ENCODE measurements around the gene CCDC17. TPM values are rescaled to one million over a fixed set of nuclear protein-coding genes. Genes with fewer than 3 reads are reported as not detected.
A peak's percentile ranks its signal among the peaks of the same experiment; 100 is the strongest.

Gene CCDC17
- 0.87 and 1.0 TPM in 2 replicates for total RNA-seq (2012; rRNA removed)

DNA sequence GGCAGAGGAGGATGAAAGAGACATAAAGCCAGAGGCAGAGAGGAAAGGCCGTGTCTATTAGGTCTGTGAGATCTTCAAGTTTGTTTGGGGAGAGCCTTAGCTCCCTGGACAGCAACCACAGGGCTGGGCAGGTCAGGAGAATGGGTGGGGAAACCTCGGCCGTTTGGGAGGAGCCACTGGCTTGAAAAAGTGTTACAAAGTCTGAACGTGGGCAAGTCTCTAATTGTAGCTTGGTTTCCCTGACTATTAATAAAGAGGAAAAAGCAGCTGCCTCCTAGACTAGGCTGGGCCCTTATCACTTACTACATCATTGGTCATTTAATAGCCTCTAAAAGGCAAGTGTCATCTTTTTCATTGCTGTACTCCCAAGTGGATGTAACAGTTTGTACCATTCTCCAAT lies at the start of gene CCDC17:
CCDC17 (minus strand) TSS at position 83 of the 400 bp plus-strand sequence. CDS start 145 bp downstream, outside the sequence.
- Histone ChIP-seq H3K27me3 (ENCODE audit: control insufficient read depth, insufficient read depth, low read length) (no peaks in the 10 kb centered on the region), H3K4me1 (ENCODE audit: control insufficient read depth, insufficient read depth, low read length) (no peaks in the 10 kb centered on the region), H3K4me3 (ENCODE audit: low read length) (no peak within 1 kb of the TSS), H3K9me3 (replicated peaks; ENCODE audit: low read length) (no peaks in the 10 kb centered on the region), H3K36me3 (ENCODE audit: insufficient read depth, low read length) (peaks cover 50% of the 10 kb centered on the region), H3K9ac (ENCODE audit: low read depth, low read length) (no peak within 1 kb of the TSS), H3K4me2 (ENCODE audit: low read length) (no peak within 1 kb of the TSS)

DNA sequence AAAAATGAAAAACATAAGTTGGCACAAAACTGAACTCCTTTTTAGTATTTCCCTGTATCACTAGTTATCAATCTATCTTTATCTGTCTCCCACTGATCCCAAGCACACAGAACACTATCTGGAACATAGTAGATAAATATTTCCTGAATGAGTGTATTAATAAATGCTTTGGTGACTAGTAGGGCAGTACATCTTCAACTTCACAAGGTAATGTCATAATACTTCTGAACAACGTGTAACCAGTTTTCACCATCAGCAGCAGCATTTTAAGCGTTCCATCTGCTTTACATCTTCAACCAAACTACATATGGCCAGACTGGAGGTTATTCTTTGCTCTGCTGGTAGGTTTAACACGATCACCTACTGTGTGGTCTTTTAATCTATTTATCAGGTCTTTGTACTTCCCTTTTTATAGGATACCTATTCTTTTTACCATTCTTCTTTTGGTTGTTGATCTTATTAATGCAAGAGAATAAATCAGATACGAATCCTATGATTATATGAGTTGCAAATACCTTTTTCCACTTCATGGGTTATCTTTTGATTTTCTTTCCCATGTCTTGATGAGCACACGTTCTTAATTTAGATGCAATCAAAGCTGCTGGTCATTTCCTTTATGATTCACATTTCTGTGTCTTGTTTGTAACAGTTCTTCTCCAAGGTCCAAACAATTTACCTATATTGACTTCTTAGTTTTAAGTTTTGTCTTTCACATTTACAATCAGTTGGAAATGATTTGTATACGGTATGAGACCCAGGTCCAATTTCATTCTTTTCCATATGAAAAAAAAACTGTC lies 46.2 kb upstream of the CCDC17 start:
- peak overlapping the region; percentile 43 for H3K4me2 ChIP-seq (ENCODE audit: low read length)
- no peaks in the 10 kb centered on the region for H3K27me3 ChIP-seq (ENCODE audit: control insufficient read depth, insufficient read depth, low read length)
- peaks cover 20% of the 10 kb centered on the region for H3K4me1 ChIP-seq (ENCODE audit: control insufficient read depth, insufficient read depth, low read length)
- no peak overlapping the region for H3K9ac ChIP-seq (ENCODE audit: low read depth, low read length)
- no peak overlapping the region for H3K4me3 ChIP-seq (ENCODE audit: low read length)
- no peaks in the 10 kb centered on the region for H3K9me3 ChIP-seq (replicated peaks; ENCODE audit: low read length)
- no peaks in the 10 kb centered on the region for H3K36me3 ChIP-seq (ENCODE audit: insufficient read depth, low read length)

DNA sequence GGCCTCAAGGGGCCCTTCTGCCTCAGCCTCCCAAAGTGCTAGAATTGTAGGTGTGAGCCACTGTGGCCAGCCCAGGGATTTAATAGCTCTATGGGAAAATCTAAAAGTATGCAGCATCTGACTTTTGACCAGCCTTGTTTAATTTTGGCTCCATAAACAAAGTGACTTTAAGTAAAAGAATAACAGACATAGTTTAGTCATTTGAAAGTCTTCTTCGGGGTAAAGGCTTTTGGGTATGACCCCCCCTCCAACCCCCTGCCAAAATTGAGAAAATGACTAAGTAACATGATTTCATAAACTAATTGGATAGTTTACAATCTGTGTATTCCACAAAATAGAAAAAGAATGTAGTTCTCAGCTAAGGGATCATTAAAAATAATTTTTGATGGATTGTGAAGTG lies 45.5 kb upstream of the CCDC17 start:
- H3K36me3 ChIP-seq (ENCODE audit: insufficient read depth, low read length) = no peaks in the 10 kb centered on the region
- peak overlapping the region; percentile 43 for H3K4me2 ChIP-seq (ENCODE audit: low read length)
- no peak overlapping the region for H3K9ac ChIP-seq (ENCODE audit: low read depth, low read length)
- H3K4me1 ChIP-seq (ENCODE audit: control insufficient read depth, insufficient read depth, low read length) = peaks cover 20% of the 10 kb centered on the region
- H3K27me3 ChIP-seq (ENCODE audit: control insufficient read depth, insufficient read depth, low read length) = no peaks in the 10 kb centered on the region
- H3K9me3 ChIP-seq (replicated peaks; ENCODE audit: low read length) = no peaks in the 10 kb centered on the region
- H3K4me3 ChIP-seq (ENCODE audit: low read length) = no peak overlapping the region

DNA sequence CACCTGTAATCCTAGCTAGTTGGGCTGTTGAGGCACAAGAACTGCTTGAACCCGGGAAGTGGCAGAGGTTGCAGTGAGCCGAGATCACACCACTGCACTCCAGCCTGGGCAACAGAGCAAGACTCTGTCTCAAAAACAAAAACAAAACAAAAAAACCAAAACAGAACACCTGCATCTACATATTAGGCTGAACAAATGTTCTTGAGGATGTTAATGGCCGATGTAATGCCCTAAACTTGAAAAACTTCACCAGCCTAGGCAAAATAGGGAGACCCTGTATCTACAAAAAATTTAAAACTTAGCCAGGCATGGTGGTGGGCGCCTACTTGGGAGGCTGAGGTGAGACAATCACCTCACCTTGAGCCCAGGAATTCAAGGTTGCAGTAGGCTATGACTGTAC lies 44.7 kb upstream of the CCDC17 start:
- Histone ChIP-seq H3K36me3 (ENCODE audit: insufficient read depth, low read length) (no peaks in the 10 kb centered on the region), H3K4me1 (ENCODE audit: control insufficient read depth, insufficient read depth, low read length) (peaks cover 20% of the 10 kb centered on the region), H3K4me2 (ENCODE audit: low read length) (no peak overlapping the region), H3K9ac (ENCODE audit: low read depth, low read length) (no peak overlapping the region), H3K9me3 (replicated peaks; ENCODE audit: low read length) (no peaks in the 10 kb centered on the region), H3K4me3 (ENCODE audit: low read length) (no peak overlapping the region), H3K27me3 (ENCODE audit: control insufficient read depth, insufficient read depth, low read length) (no peaks in the 10 kb centered on the region)

DNA sequence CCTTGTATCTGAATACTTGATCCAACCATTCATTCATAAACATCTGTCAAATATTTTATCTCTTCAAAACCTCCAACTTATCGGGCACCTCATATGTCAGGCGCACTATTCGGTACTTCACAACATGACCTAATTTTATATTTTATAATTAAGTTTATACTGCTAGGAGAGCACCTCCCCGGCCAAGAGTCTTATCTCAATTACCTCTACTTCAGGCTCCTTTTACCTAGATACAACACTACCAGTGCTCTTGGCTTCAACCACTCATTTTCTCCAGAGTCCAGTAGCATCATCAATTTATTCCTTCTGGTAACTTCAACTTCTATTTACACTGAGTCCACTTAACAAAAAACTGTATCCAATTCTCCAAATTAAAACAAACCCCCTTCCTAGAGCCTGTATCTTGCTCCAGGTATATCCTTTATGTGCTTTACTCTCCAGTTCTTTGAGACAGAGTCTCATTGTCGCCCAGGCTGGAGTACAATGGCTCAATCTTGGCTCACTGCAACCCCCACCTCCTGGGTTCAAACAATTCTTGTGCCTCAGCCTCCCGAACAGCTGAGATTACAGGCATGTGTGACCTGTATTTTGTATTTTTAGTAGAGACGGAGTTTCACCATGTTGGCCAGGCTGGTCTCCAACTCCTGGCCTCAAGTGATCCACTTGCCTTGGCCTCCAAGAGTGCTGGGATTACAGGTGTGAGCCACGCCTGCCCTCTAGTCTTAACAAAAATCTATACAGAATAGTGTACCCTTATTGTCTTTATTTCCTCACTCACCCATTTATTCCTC lies 43.7 kb upstream of the CCDC17 start:
- Histone ChIP-seq H3K4me2 (ENCODE audit: low read length) (no peak overlapping the region), H3K4me3 (ENCODE audit: low read length) (no peak overlapping the region), H3K9ac (ENCODE audit: low read depth, low read length) (no peak overlapping the region), H3K27me3 (ENCODE audit: control insufficient read depth, insufficient read depth, low read length) (no peaks in the 10 kb centered on the region), H3K9me3 (replicated peaks; ENCODE audit: low read length) (no peaks in the 10 kb centered on the region), H3K36me3 (ENCODE audit: insufficient read depth, low read length) (peaks cover 1% of the 10 kb centered on the region), H3K4me1 (ENCODE audit: control insufficient read depth, insufficient read depth, low read length) (peaks cover 20% of the 10 kb centered on the region)

DNA sequence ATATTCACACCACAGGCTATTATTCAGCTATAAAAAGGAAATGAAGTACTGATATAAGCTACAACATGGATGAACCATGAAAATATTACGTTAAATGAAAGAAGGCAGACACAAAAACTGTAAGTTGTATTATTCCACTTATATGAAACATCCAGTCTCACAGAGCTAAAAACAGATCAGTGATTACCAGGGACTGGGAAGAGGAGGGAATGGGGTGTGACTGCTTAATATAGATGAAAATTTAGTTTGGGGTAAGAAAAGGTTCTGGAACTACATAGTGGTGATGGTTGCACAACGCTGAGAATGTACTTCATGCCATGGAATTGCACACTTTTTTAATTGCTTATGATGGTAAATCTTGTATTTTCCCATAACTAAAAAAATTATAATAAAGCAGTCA lies 43.0 kb upstream of the CCDC17 start:
- H3K9me3 ChIP-seq (replicated peaks; ENCODE audit: low read length) = no peaks in the 10 kb centered on the region
- H3K36me3 ChIP-seq (ENCODE audit: insufficient read depth, low read length) = peaks cover 4% of the 10 kb centered on the region
- no peak overlapping the region for H3K4me3 ChIP-seq (ENCODE audit: low read length)
- no peak overlapping the region for H3K9ac ChIP-seq (ENCODE audit: low read depth, low read length)
- no peaks in the 10 kb centered on the region for H3K27me3 ChIP-seq (ENCODE audit: control insufficient read depth, insufficient read depth, low read length)
- H3K4me2 ChIP-seq (ENCODE audit: low read length) = no peak overlapping the region
- peaks cover 20% of the 10 kb centered on the region for H3K4me1 ChIP-seq (ENCODE audit: control insufficient read depth, insufficient read depth, low read length)

DNA sequence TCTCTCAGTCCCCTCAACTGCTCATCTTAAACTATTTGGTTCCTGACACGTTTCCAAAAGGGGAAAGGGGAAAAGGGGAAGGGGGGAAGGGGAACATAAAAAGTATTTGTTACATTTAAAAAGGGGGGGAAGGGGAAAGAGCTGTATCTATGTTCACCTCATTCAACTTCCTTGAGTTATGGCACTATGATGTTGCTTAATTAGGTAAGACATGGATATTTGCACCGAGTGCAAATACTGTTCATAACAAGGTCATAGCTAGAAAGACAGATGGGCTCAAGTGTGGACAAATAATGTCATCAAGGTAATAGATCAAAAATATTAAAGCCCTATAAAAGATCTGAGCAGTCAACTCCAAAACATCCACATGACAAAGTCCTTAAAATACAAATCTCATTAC lies 36.5 kb upstream of the CCDC17 start:
- no peak overlapping the region for H3K4me2 ChIP-seq (ENCODE audit: low read length)
- peaks cover under 1% of the 10 kb centered on the region for H3K4me1 ChIP-seq (ENCODE audit: control insufficient read depth, insufficient read depth, low read length)
- no peak overlapping the region for H3K9ac ChIP-seq (ENCODE audit: low read depth, low read length)
- no peak overlapping the region for H3K4me3 ChIP-seq (ENCODE audit: low read length)
- no peaks in the 10 kb centered on the region for H3K9me3 ChIP-seq (replicated peaks; ENCODE audit: low read length)
- peaks cover 54% of the 10 kb centered on the region for H3K36me3 ChIP-seq (ENCODE audit: insufficient read depth, low read length)
- H3K27me3 ChIP-seq (ENCODE audit: control insufficient read depth, insufficient read depth, low read length) = no peaks in the 10 kb centered on the region

DNA sequence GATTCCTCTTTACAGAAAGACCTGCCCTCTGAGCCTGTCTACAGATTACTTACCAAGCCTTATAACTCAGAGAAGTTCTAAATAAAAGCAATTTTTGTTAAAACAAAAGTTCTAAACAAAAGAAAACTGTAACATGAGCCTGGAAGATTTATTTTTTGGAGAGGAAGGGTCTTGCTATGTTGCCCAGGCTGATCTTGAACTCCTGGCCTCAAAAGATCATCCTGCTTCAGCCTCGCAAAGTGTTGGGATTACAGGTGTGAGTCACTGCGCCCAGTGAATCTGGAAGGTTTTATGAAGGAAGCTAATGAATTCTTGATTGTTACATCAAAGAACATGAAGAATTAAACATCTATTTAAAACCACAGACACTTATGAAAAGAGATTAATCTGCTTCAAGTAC lies 35.4 kb upstream of the CCDC17 start:
- Histone ChIP-seq H3K4me1 (ENCODE audit: control insufficient read depth, insufficient read depth, low read length) (peaks cover 10% of the 10 kb centered on the region), H3K4me3 (ENCODE audit: low read length) (no peak overlapping the region), H3K9me3 (replicated peaks; ENCODE audit: low read length) (no peaks in the 10 kb centered on the region), H3K36me3 (ENCODE audit: insufficient read depth, low read length) (peaks cover 65% of the 10 kb centered on the region), H3K27me3 (ENCODE audit: control insufficient read depth, insufficient read depth, low read length) (no peaks in the 10 kb centered on the region), H3K4me2 (ENCODE audit: low read length) (no peak overlapping the region), H3K9ac (ENCODE audit: low read depth, low read length) (no peak overlapping the region)

DNA sequence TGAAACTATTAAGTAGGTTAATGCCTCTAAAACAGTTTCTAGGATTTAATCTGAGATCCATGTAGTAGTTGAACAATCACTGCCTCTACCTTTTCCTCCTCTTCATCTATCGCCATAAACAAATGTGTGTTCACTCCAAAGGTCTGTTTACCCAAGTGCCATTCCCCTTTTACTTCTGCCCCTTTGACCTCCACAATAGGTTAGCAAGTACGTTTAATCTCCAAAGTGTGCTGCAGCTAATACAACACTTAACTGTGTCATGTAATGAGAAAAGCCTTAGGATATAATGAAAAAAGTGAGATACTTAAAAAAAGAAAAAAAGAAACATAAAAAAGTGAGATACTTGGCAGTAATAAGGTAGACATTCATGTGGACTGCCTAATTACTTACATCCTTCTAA lies 34.3 kb upstream of the CCDC17 start:
- H3K27me3 ChIP-seq (ENCODE audit: control insufficient read depth, insufficient read depth, low read length) = no peaks in the 10 kb centered on the region
- H3K4me3 ChIP-seq (ENCODE audit: low read length) = no peak overlapping the region
- no peaks in the 10 kb centered on the region for H3K9me3 ChIP-seq (replicated peaks; ENCODE audit: low read length)
- peaks cover 10% of the 10 kb centered on the region for H3K4me1 ChIP-seq (ENCODE audit: control insufficient read depth, insufficient read depth, low read length)
- no peak overlapping the region for H3K9ac ChIP-seq (ENCODE audit: low read depth, low read length)
- H3K36me3 ChIP-seq (ENCODE audit: insufficient read depth, low read length) = peaks cover 75% of the 10 kb centered on the region
- H3K4me2 ChIP-seq (ENCODE audit: low read length) = no peak overlapping the region

DNA sequence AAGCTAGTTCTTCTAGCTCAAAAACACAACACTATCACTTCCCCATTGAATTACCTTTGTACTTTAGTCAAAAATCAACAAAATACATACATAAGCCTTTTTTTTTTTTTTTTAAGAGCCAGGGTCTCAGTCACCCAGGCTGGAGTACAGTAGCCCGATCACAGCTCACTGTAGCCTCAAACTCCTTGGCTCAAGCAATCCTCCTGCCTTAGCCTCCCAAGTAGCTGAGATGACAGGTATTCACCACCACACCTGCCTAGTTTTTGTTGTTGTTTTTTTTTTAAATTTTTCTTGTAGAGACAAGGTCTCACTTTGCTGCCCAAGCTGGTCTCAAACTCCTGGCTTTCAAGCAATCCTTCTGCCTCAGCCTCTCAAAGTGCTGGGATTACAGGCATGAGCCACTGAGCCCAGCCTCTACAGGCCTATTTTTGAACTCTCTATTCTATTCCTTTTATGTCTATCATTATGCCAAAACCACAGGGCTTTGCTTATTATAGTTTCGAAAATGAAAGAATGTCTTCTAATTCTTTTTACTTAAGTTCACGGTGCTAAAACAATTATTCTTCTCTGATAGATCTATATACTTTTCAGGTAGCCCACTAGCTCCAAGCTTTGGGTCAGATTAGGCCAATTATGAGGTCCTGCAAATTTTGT lies 32.8 kb upstream of the CCDC17 start:
- H3K27me3 ChIP-seq (ENCODE audit: control insufficient read depth, insufficient read depth, low read length) = no peaks in the 10 kb centered on the region

DNA sequence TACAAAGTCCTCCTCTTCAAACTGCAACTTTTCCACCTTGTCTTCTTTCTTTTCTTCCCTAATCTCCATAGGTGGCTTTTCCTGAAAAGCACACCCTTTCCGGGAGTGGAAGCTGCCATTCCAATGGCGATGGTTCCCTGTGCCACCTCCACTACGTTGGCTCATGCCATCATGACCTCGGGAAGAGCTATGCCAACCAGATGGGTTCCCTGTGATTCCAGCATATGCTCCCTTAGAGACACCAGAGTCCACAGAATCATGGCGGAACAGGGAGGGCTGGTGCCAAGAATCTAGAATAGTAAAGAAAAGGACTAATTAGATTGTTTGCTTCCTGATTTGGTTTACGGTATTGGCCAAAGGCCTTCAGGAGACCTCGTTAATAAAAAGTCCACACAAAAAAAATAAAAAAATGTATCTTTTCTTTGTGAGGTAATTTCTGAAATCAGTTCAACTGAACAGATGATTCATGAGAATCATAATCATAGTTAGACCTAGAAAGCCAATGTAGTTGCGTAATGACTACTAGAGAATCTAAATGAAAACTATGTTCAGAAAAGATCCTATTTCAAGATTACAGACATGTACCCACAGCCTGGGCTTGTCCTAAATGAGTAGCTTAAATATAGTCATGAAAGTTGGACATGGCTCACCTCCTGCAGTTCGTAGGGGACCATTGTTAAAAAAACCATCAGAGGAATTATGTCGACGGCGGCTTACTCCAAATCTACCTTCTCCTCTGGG lies 30.9 kb upstream of the CCDC17 start:
- Histone ChIP-seq H3K9me3 (replicated peaks; ENCODE audit: low read length) (no peaks in the 10 kb centered on the region), H3K9ac (ENCODE audit: low read depth, low read length) (no peak overlapping the region), H3K4me2 (ENCODE audit: low read length) (no peak overlapping the region), H3K4me3 (ENCODE audit: low read length) (no peak overlapping the region), H3K4me1 (ENCODE audit: control insufficient read depth, insufficient read depth, low read length) (peaks cover 10% of the 10 kb centered on the region), H3K36me3 (ENCODE audit: insufficient read depth, low read length) (peaks cover 92% of the 10 kb centered on the region), H3K27me3 (ENCODE audit: control insufficient read depth, insufficient read depth, low read length) (no peaks in the 10 kb centered on the region)

More for the DNA sequence above, 32.8 kb upstream of the CCDC17 start:
- no peak overlapping the region for H3K9ac ChIP-seq (ENCODE audit: low read depth, low read length)
- H3K4me1 ChIP-seq (ENCODE audit: control insufficient read depth, insufficient read depth, low read length) = peaks cover 10% of the 10 kb centered on the region
- no peak overlapping the region for H3K4me3 ChIP-seq (ENCODE audit: low read length)
- peaks cover 84% of the 10 kb centered on the region for H3K36me3 ChIP-seq (ENCODE audit: insufficient read depth, low read length)
- no peak overlapping the region for H3K4me2 ChIP-seq (ENCODE audit: low read length)
- no peaks in the 10 kb centered on the region for H3K9me3 ChIP-seq (replicated peaks; ENCODE audit: low read length)

All from skeletal muscle satellite cell (primary cell).